GM18505 (cell line): ENCODE measurements around the gene GLCE.
"Not testable (repeated sequence)": the region's sequence is repeated elsewhere in the genome, so short reads cannot be mapped to it uniquely, and the experiment has no call there.

ENCODE experiments used
- ATAC-seq: cut with Tn5 transposase; IDR thresholded peaks from one replicate; pipeline ENCODE4 v1.9.1; 2021; ENCODE audit not compliant: unreplicated experiment
- POLR2A ChIP-seq: IDR thresholded peaks from 4 replicates; pipeline ENCODE4 v1.6.1; 2011; ENCODE audit warnings: borderline replicate concordance; ENCODE audit not compliant: insufficient read depth, insufficient read length; ENCODE audit errors: extremely low read depth

Gene GLCE

GRCh38 chr15:69288531-69289341, 128.3 kb downstream of the GLCE start:
- ATAC-seq: no peak
- no peak for TF ChIP-seq POLR2A

GRCh38 chr15:69289342-69290146, 129.1 kb downstream of the GLCE start:
- no peak for TF ChIP-seq POLR2A
- no peak for ATAC-seq

DNA sequence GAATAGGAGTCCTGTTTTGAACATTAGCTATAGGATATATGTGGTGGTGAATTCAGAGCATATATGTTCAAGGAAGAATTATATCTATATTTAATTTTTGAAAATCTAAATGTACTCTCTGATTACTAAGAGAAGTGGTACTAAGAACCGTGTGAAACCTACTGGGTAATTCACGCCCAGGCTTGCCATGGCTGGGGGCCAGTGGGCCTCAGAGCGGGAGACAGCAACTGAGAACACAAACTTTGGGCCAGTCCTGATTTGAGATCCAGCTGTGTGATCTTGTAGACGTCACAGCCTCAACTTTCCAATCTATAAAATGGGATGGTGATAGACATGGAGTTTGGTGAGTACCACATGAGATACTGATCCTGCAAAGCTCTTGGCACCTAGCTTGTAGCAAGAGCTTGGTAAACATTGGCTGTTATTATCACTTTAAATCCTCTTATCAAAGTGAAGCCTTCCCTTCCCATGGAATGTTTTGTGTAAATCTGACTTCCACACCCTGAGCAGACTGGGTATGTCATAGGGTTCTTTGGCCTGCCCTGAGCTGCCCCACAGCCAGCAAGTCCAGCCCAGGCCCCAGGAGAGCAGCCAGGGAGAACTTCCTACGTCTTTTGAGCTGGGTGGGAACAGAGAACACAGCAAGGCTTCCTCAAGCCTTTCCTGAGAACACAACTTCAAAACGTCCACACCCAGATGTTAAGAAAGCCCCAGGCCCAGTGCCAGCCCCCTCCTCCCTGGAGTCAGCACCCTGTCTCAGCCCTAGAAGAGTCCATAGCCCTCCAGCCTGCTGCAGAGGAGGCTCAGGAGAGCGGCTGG, 130.1 kb downstream of the GLCE start:
- no peak for ATAC-seq

DNA sequence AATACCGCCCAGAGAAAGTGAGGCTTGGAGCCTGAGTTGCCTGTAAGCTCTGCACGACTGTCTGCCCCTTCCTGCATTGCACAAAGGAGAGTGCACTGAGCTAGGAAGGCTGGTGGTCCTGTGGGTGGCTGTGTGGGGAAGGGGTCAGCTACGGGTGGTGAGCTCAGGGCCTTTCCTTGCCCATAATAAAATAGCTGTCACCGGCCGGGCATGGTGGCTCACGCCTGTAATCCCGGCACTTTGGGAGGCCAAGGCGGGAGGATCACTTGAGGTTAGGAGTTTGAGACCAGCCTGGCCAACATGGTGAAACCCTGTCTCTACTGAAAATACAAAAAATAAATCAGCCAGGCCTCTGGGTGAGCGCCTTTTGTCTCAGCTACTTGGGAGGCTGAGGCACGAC, 131.2 kb downstream of the GLCE start:
- ATAC-seq: not testable (repeated sequence)

More for the DNA sequence above, 130.1 kb downstream of the GLCE start:
- no peak for TF ChIP-seq POLR2A

DNA sequence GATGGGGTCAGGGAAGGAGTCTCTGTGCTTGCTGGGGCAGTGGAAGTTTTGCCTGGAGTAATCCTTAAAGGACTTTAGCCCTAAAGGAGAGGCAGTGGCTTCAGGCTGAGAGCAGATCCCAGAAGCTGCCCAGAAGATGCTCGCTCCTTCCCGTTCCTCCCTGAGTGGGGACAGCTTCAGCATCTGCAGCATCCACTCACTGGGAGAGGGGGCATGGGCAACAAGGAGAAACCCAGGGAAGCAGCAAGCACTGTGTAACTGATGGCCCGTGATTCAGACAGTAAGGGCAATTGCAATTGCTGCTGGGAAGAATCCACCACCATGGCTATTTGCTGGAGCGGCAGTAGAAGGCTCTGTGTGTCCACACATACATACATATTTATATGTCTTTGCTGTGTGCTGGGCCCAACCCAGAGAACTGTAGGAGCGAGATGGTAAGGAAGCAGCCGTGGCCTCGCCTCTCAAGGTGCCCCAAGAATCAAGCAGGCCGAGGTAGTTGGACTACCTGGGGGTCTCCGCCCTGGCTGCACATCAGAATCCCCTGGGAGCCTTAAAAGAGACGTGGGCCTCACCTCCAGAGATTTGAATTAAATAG, 132.5 kb downstream of the GLCE start:
- TF ChIP-seq POLR2A: no peak
- no peak for ATAC-seq

DNA sequence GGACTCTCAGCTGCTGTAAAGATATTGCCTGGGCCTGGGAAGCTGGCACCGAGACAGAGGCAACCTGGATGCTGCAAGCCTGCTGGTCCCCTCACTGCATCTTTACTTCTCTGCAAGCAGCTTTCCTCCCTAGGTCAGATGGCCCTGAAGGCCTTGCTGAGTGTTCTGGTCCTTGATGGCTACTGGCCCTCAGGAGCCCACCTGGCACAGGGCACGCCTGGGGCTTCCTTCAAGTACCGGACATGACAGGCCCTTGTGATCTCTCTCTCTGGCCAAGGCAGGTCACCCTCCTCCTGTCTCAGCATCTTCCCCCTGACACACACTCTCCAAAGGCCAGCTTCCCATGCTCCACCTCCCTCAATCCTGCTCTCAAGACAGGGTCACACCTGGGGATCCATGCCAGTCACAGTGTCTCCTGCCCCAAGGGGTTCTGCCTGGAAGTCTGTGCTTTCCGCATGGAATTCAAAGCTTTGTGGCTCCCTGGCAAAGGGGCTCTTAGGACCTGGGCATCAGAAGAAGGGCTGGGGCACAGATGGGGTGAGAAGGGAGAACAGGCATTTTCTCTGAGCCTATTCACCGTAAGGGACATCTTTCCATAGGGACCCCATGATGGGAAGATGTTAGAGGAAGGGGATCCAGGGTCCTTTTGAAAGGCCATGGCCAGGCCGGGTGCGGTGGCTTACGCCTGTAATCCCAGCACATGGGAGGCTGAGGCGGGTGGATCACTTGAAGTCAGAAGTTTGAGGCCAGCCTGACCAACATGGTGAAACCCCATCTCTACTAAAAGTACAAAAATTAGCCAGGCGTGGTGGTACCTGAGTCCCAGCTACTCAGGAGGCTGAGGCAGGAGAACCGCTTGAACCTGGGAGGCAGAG, 133.5 kb downstream of the GLCE start:
- no peak for ATAC-seq
- no peak for TF ChIP-seq POLR2A

DNA sequence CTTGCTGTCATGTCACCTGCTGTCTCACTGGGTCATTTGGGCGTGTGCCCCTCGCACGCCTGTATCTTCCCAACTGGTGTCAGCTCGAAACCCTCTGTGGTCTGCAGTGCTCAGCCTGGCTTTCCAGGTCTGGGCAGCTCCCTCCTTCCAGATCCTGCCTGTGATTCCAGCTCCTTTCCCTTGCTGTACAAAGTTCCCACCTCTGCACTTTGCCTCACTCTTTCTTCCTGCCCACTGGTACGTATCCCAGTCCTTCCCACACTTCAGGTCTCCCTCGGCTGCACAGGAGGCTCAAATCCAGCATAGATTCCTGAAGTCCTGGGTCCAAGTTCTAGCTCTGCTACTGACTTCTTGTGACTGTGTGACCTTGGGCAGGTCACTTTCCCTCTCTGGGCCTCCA, 136.2 kb downstream of the GLCE start:
- no peak for ATAC-seq

GRCh38 chr15:69297642-69298353, 137.4 kb downstream of the GLCE start:
- no peak for ATAC-seq
- no peak for TF ChIP-seq POLR2A

More for the DNA sequence above, 136.2 kb downstream of the GLCE start:
- no peak for TF ChIP-seq POLR2A

GRCh38 chr15:69298354-69298696, 137.9 kb downstream of the GLCE start:
- ATAC-seq: no peak
- no peak for TF ChIP-seq POLR2A

DNA sequence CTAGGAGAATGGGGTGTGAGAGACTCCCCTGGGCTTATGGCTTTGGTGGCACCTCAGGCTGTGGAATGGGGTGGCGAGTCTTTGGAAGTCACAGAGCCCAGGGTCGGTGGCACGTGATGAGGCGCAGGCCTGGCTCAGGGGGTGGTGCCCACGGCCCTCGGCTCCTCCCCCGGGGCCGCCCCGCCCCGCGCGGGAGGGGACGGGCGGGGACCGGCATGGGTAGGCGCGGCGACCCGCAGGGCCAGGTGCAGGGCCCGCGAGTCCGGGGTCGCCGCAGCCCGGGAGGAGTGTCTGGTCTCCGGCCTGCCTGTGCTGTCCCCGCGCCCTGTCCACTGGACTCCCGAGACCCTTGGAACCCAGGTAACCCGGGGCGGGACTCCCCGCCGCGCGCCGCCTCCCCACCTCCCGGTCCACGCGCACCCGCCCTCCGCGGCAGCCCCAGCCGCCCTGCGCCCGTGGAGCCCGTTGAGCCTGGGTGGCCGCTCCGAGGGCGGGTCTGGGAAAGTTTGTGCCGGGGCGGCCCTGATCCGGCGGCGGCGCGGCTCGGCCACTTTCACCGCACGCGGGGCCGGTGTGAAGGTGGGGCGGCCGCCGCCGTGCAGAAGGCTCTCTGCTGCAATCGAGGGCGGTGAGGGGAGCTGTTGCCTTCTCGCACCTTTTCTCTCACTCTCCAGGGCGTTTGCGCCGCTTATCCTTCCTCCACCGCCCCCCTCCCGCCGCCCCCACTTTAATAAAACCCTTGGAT, 138.4 kb downstream of the GLCE start, which contains the start of gene PAQR5:
PAQR5 (plus strand) TSS at position 216 of the 745 bp plus-strand sequence. CDS start 61,169 bp downstream, outside the sequence.
- ATAC-seq: no peak
- TF ChIP-seq POLR2A: no peak

DNA sequence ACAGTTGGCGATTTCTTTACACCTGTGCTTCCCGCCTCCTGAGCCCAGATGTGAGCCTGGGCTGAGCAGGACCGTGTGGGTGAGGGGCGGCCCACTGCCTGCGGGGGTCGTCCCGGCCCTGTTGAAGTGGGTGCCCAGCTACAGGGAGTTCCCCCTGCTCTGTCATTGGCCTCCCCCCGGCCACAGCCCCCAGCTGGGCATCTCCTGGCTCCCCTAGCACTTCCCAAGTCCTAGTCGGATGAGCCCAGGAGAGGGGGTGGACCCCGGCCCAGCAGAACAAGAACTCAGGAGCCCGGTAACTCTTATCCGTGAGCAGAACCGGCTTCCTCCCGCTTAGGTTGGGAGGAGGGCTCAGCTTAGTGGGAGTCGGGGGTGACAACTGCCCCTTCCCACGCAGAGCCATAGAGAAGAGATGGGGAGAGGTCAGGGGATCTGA, 139.0 kb downstream of the GLCE start:
- TF ChIP-seq POLR2A: no peak
- no peak for ATAC-seq

- no peak for ATAC-seq
- no peak for TF ChIP-seq POLR2A
These were observed 139.6 kb downstream of the GLCE start for GRCh38 chr15:69299943-69300588.

DNA sequence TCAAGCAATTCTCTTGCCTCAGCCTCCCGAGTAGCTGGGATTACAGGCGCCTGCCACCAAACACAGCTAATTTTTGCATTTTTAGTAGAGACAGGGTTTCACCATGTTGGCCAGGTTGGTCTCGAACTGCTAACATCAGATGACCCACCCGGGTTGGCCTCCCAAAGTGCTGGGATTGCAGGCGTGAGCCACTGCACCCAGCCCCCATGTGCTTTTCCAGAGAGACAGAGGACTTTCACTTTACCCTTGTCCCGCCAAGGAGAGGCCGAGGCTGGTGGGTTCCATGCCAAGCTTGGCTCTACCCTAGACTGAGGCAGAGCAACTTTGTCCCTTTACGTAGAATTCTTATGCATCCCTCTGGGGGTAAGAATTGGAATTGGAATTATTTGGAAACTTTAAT, 140.7 kb downstream of the GLCE start:
- ATAC-seq: not testable (repeated sequence)

DNA sequence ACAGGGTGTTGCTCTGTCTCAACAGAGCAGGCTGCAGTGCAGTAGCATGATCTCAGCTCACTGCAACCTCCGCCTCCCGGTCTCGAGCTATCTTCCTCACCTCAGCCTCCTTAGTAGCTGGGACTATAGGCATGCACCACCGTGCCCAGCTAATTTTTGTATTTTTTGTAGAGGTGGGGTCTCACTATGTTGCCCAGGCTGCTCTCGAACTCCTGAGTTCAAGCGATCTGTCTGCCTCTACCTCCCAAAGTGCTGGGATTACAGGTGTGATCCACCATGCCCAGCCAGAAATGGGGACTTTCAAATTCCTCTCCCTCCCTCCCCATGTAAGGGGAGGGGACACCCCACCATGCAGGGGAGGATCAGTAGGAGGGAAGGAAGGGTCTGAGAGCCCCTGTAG, 141.7 kb downstream of the GLCE start:
- ATAC-seq: not testable (repeated sequence)
